HT1080 (cell line): Measurements from ENCODE around the gene VTI1A. TPM values are rescaled to one million over a fixed set of nuclear protein-coding genes. Genes with fewer than 3 reads are reported as not detected.

ENCODE experiments used
- DNase-seq: peaks from one replicate; pipeline ENCODE4 v3.0.0-alpha.2; 2015; ENCODE audit warnings: low read depth
- total RNA-seq: library from RNA; depleted of rRNA; stranded (reverse); fragments of >200 nt; shearing (Covaris generic); gene quantifications from 2 replicates; pipeline ENCODE4 v1.2.3, GENCODE V29; 2014

VTI1A gene
- total RNA-seq, 1 experiment from 2014 or later, result 19.5 TPM

DNA sequence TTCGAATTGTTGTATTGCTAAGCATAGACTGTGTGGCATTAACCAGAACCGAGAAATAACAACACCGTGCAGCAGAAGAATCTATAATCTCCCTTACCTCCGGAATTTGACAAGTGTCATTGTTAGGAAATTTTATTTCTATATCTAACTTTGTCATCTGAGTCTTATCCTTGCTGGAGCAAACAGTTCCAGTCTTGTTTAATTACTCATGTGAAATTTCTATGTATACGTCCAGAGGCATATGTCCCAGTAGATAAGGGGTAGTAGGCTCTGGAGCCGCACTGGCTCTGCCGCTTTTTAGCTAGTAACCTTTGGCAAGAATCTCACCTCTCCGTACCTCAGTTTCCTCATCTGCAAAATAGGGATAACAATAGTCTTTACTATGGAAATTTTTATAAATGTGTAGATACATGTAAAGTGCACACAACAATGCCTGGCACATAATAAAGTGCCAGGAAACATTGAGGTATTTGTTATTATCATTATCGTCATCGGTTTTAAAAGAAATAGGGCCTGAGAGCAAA lies 228.6 kb downstream of the VTI1A start:
- no peak for DNase-seq

DNA sequence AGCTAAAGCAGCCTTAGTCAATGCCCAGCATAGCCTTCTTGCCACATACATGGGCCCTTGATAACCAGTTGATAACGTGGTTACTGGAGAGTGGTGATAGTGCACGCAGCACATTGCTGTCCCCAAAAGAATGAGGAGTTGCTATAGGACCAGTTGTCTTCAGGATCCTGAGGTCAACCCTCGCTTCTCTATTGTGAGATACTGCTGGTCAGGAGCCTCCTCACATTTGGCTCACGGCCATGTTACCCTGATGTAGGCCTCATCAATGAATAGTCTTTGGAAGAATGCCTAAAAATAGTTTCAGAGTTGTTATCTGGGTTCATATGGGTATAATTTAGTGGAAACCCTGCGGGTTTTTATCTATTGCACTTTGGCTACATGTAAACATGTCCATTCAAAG lies 230.7 kb downstream of the VTI1A start:
- DNase-seq, result no peak

DNA sequence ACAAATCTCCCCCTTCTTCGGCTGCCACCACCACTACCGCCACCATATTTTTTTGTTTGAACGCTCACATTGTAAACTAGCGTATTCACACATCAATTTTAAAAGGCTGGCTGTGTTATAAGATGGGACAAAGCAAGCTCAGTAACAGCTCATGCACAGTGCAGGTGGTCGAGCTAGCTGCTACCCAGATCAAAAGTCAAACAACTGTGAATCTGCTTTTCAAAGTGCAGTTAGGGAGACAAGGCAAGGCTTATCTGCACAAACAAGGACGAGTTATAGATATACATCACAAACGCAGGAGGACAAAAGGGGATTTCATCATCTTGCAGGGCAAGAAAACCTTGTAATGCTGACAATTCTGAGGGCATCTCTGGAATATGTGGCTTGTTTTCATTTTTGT lies 231.6 kb downstream of the VTI1A start:
- no peak for DNase-seq

DNA sequence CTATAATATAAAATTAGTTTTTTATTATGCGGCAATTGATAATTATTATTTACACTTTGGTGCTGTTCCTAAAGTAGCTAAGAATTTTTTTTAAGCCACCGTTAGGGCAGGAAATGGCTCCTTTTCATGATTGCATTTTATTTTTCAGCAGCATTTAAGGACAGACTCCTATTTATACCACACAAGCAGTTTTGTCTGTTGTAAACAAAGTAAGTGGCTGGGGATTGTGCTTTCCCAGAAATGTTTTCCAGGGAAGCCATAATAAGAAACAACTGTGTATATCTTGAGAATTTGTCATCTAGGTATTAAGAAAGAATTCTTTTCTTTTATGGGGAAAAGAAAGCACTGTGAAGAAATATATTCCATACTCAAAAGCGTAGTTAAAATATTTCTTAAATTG lies 232.0 kb downstream of the VTI1A start:
- DNase-seq, result no peak

DNA sequence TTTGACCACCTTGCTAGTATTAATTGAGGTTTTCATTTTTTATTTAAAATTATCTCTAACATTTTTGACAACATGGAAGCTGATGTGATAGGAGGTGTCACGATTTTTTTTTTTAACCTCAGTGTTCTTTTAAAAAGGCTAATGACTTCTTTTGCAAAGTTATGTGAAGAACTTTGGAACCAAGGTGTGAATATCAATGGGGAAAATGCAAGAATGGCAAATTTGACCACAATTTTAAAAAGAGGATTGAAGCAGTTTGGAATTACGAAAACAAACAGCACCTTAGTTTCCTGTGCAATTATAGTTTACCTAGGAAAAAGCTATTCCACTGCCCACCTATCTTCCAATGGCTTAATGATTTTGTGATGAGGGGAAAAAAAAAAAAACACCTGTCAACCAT lies 232.4 kb downstream of the VTI1A start:
- no peak for DNase-seq

DNA sequence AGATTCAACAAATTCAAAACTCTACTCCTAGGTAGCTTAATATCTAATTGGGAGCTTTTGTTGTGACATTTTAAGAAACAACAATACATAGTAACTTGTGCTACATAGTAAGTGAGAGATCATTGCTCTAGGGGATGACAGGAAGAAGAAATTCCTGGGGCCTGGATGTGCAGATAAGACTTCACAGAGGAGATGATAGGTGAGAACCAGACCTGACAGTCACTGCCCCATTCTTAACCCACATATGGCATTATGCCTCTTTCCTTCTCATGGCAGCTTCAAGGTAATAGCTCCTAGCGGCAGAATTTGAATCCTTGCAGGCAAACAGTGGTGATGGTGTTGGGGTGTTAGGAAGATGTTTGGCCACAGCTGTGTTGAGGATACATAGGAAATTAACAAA lies 233.6 kb downstream of the VTI1A start:
- DNase-seq, result no peak

DNA sequence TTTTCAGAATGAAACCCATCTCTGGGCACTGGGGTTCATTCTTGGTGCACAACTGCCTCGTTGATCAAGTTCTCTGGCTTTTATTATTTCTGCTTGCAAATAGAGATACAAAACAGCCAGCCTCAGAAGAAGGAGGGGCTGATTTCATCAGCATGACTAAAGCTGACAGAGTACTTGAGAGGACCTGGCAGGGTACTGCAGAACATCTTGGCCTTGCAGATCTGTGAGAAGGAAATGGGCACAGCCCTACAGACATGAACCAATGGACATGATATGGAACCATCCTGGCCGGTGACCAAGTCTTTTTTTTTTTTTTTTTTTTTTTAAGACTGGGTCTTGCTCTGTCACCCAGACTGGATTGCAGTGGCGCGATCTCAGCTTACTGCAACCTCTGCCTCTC lies 240.6 kb downstream of the VTI1A start:
- peak; percentile 42 for DNase-seq

DNA sequence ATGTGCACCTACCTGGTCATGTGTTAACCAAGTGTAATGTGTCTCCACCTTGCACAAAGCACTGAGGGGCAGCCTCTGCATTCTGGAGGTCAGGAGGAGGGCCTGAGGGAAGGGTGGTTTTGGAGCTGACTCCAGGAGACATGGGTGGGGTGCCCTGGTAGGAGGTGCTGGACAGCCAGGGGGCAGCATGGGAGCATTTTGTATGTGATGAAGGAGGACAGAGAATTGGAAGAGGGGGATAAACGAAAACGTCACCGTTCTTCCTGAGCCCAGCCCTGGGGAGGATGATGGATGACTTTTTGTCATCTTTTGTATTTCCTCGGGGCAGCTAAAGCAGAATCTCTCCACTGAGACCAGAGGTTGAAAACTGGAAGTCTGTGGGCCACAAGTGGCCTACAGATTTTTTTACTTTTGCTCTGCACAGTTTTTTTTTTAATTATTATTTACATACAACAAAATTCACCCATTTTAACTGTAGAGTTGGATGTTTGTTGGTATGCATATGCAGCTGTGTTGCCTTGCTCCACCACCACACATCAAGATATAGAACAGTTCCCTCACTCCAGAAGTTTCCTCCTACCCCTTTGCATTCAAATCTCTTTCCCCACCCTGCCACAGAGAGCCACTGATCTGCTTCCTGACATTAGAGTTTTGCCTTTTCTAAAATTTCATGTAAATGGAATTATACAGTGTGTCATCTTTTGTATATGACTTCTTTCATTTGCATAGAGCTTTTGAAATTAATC lies 242.5 kb downstream of the VTI1A start:
- peak; percentile 6 for DNase-seq

DNA sequence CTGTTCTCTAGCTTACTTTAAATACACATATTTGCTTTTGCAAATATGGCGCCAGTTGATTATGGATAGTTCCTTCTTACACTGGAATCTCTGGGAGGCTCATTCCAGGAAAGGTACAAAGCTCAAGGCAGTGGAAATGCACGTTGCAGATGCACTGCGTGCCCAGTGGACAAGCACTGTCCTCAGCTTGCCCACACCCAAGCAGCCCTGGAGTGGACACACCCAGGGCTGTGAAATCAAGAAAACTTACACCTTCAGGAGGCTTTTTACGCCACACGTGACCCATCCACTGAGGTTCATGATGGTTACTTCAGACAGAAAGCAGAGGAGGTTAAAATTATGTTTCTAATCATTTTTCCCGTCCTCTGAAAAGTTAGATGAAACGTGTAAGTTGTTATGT lies 248.5 kb downstream of the VTI1A start:
- no peak for DNase-seq

DNA sequence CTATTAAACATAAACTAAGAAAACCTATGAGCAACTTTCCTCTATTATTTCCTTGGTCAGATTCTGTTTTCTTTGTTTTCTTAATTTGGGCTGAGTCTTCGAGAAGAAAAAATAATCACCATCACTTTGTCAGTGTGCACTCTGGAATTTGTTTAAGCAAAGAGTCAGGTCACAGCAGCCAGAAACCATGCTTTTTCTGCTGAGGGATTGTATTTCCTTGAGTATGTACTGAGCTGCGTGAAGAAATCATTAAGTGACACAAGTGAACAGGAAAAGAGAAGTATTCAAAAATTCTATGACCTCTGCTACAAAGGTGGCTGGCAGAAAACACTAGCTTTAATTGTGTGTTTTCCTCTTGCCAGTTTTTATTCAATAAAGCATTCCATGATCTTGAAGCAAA lies 249.6 kb downstream of the VTI1A start:
- DNase-seq, result no peak

DNA sequence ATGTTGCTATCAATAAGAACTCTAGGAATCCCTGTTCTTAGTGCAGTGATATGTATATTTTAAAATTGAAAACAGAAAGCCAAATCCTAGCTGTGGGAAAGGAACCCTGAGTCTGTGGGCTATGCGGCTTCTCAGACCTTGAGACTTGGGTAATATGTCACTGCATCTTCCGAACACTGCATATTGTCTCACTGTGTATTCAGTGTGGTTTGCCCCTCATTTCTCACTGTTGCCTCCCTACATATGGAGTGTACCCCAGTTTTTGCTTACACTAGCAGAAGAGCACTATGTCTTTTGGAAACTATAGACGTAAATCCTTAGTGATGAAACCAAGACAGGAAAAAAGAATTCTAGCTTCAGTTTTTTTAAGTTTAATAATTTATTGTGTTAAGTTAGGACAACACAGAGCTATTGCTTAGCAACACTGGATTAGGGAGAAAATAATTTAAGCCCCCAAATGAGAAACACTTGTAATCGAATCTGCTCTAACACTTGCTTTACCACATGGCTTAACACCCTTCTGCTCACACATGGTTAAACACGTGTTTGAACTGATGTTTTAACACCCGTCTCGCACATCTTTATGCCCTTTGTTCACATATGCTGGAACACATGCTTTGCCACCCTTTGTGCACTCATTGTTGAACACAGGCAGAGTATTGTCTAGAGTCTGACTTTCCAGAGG lies 251.3 kb downstream of the VTI1A start:
- no peak for DNase-seq

DNA sequence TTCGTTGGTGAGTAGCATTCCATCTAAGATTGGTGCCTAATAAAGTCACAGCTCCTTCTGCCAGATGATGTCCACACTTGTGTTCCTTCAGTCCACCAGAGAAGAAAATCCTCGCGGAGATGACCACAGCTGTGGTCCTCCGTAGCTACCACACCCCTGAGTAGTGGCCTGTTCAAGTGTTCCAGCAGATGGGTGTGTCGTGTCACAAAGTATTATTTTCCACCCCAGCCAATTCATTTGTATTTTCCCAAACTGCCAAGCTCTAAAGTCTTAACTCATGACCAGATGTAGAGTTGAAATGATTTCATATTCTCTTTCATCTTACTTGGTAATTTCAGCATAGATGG lies 251.8 kb downstream of the VTI1A start:
- DNase-seq, result no peak

DNA sequence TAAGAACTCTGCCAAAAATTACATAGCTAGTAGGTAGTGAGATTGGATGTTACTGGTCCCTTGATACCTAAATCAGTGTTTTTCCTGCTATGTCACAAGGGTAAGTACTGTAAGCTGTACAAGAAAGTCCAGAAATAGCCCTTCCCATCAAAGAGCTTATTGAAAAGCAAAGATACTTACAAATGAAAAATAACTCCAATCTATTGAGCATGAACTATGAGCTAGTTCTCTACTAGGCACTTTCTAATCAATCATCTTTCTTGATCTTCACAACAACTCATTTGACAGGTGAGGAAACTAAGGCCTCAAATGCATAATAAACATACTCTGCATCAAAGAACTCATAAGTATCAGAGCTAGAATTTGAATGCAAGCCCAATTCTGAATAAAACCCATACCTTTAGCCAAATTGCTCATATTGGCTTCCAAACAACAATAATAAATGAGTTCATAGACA lies 253.2 kb downstream of the VTI1A start:
- DNase-seq, result no peak

DNA sequence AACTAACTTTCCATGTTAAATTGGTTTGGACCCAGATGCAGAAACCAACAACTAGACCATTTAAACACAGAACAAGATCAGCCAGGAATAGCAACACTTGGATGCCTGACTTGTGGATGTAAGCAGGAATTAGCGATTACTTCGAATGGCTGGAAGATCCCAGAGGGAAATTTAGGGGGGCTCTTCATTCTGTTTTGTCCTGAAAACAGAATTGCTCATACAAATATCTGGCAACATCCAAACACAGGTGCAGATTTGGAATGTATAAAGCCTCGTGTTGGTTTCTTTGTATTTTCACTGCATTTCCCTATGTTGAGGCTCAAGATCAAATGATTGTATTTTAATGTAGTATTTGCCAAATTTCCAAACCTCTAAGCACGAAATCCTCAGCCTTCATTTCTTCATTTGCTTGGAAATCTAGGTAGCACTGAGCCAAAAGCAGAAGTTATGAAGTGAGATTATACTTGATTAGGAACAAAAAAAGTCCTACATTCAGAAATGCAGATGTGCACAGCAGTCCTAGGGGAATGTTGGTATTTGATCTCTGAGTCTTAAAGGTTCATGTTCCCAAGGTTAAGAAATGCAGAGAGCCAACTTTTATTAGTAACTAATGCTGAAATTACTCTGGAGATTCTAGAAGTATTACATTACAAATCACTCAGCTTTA lies 254.3 kb downstream of the VTI1A start:
- DNase-seq, result no peak

DNA sequence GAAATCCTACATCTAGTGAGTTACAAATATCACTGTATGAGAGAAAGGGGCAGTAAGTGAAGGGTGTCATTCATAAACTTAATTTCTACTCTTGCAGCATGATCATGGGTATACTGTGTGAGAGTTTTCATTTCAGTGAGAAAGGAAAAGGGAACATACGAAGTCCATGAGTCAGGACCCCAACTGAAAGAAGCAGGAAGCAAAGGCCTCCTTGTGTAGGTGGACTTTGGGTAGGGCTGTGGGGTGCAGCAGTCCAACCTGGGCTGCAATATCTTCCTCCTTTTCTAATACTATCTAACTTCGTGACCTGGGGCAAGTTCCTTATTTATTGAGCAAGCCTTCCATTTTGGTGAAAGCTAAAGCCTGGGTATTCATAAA lies 254.9 kb downstream of the VTI1A start:
- DNase-seq, result no peak

DNA sequence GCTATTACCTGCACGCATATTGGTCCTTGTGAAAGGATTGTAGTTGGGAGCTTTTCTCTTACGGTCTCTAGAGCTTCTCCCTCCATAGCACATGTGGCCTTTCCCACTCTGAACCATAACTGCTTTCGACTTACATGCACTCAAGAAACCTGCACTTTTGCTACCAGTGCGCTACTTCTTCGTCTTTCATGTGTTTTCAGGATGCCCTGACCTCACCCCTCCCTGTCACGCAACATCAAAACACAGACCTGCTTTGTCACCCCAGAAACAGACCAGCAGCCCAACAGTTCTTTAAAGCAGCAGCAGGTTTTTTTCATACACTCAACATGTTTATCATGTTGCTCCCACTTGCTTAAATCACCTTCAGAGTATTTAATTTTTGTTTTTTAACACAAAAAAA lies 259.6 kb downstream of the VTI1A start:
- no peak for DNase-seq

DNA sequence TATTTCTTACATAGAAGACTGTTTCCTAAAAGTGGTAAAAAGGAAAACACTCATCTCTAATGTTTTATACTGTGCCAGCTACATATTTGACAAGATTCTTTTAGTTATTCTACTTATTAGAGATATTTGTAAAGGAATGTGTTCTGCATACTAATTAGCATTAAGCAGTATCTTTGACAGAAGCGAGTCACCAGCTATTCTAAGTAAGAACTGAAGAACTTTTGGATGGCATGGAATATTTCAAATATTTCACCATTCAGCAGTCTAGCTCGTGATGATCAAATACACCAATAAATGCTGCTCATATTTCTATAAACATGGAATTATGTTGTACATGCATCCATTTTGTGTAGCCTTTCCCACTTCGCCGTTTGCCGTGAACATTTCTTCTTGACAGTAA lies 261.4 kb downstream of the VTI1A start:
- DNase-seq, result no peak

DNA sequence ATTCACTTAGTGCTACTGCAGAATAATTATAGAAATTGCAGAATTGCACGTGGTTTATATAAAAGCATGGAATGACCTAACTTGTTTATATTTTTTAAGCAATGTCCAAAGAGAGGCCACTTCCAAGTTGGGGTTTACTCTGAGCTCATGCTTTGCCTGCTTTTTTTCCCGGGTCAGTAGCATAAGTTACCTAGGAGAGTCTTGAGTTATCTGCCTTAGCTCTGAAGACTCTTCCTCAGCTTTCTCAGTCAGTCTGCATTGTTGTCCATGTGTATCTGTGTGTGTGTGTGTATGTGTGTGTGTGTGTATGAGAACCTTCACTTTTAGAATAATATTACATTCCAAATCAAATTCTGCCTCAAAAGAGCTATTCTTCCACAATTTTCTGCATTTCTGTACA lies 263.5 kb downstream of the VTI1A start:
- DNase-seq, result no peak

DNA sequence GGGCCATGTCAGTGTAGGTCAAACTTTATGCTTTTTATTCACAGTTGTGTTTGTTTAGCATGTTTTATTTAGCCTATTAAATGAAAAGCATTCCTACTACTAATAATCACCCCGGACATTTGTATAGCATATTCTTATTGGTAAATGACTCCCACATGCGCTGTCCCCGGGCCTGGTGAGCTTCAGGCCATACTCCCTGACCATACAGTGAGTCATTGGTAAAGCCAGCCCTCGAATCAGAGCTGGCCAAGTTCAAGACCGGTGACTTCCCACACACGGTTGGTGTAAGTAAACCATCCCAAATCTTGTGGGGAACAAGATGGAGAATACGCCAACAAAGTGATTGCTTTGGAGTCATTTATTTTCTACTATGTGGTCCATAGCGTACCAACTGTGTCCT lies 264.4 kb downstream of the VTI1A start:
- no peak for DNase-seq

DNA sequence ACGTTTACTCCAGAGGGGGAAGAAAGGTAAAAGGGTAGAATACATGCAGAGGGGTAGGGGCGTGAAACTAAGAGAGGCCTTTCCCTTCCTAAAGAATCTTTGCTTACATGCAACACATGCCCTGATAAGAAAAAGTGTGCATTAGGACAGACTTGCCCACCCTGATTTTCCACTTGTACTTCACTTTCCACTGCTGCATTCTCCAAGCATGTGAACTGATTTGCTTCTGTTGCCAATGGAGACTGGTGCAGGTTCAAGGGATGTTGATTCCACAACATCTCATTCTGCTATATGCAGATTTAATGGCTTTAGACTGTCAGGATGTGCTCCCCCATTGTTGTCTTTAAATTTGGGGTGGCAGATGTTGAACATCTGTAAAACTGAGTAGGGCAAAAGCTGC lies 265.5 kb downstream of the VTI1A start:
- DNase-seq, result no peak

DNA sequence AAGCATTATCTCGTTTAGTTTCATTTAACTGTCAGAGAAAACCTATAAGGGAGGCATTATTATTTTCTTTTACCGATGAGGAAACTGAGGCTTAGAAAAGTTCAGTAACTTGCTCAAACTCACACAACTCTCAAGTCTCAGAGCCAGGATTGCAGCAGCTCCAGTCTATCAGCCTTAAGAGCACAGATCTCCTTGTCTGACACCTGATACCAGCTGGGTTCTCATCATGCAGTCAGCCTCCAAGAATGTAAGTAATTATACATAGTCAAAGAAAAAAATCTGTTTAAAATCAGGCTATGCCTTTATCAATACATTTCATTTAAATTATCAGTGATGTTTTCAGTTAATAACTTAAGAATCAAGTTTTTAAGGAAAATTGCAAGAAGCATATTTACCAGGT lies 266.4 kb downstream of the VTI1A start:
- DNase-seq, result no peak

DNA sequence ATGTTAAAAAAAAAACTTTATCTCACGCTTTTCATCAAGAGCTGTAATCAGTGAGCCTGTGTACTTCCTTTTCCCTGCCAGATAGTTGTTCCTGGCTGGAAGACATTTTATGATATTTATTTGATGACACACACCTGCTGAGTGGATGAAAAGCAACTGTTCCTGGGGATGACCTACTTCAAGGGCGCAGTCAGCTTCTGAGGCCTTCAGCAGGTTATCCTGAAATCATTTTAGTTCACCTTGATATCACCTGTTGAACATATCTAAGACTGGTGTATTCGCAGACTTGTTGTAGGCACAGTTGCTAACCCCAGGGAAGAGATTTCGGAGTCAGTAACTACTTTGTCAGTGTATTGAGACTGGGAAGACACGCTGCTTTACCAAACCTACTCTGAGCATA lies 268.6 kb downstream of the VTI1A start:
- DNase-seq, result no peak

DNA sequence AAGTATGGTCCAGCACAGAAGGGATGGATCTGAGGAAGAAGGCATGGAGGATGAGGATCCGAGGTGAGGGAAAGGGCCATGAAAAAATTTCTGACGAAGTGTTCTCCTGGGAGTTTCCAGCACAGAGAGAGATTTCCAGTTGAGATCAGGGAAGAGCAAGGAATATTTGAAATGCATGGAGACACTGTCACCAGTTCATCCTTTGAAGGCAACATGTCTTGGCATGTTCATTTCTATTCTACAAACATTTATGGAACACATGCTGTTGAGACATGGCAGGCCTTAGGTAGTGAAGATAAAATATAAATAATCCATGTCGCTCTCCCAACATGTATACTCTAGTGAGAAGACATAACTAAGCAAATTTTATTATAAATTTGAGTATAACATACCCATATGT lies 269.1 kb downstream of the VTI1A start:
- DNase-seq, result no peak
